Esophagus muscularis mucosa (tissue), 4 donors: Measurements from ENCODE around the gene ZNF124.

Experiments
- EP300 ChIP-seq: sonication (generic); formaldehyde crosslinking; IDR thresholded peaks from one replicate; pipeline ENCODE4 v1.6.1; 2017; ENCODE audit warnings: antibody characterized with exemption
- POLR2A ChIP-seq: fragments of 450-650 bp; IDR thresholded peaks from one replicate; pipeline ENCODE4 v1.6.1; 2017; ENCODE audit warnings: antibody characterized with exemption, moderate library complexity, mild to moderate bottlenecking, low read depth
- POLR2AphosphoS5 ChIP-seq, 2 donors: sonication (generic); formaldehyde crosslinking; IDR thresholded peaks; one replicate each; pipeline ENCODE4 v1.6.1; 2017; ENCODE audit warnings: antibody characterized with exemption in 2 of 2
- TF ChIP-seq, protein P1 (sequence below), 3 experiments: fragments of 200-600 bp in 2 of 3; fragments of 450-650 bp in 1 of 3; sonication (generic) in 2 of 3; IDR thresholded peaks; one replicate each; pipeline ENCODE4 v1.5.1; 2017 to 2019; ENCODE audit warnings: antibody characterized with exemption in 3 of 3, mild to moderate bottlenecking in 2 of 3, moderate library complexity in 1 of 3

DNA sequence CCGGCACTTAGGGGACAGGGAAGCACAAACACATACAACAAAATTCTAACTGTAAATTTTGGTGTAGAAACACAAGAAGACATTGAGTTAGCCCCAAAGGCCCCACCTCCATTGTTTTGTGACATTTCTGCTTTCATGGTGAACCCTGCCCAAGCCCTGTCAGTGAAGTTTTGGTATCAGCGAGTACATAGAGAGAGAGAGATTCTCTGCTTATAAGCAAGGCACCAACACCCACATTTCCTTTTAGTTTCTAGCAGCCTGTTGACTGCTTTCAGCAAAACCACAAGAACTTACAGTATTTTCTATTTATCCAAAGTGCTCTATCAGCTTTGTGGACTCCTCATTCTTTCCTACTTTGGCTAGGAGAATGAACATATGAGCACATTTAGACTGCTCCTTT lies 24.0 kb downstream of the ZNF124 start:
- no peak for TF ChIP-seq POLR2A
- TF ChIP-seq, protein P1, sequence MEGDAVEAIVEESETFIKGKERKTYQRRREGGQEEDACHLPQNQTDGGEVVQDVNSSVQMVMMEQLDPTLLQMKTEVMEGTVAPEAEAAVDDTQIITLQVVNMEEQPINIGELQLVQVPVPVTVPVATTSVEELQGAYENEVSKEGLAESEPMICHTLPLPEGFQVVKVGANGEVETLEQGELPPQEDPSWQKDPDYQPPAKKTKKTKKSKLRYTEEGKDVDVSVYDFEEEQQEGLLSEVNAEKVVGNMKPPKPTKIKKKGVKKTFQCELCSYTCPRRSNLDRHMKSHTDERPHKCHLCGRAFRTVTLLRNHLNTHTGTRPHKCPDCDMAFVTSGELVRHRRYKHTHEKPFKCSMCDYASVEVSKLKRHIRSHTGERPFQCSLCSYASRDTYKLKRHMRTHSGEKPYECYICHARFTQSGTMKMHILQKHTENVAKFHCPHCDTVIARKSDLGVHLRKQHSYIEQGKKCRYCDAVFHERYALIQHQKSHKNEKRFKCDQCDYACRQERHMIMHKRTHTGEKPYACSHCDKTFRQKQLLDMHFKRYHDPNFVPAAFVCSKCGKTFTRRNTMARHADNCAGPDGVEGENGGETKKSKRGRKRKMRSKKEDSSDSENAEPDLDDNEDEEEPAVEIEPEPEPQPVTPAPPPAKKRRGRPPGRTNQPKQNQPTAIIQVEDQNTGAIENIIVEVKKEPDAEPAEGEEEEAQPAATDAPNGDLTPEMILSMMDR (IDR thresholded peaks at IDR 0.05) = no peak
- no peak for TF ChIP-seq POLR2AphosphoS5 (IDR thresholded peaks at IDR 0.05)
- no peak for TF ChIP-seq EP300
